ENCODE data around the gene MILR1.

DNA sequence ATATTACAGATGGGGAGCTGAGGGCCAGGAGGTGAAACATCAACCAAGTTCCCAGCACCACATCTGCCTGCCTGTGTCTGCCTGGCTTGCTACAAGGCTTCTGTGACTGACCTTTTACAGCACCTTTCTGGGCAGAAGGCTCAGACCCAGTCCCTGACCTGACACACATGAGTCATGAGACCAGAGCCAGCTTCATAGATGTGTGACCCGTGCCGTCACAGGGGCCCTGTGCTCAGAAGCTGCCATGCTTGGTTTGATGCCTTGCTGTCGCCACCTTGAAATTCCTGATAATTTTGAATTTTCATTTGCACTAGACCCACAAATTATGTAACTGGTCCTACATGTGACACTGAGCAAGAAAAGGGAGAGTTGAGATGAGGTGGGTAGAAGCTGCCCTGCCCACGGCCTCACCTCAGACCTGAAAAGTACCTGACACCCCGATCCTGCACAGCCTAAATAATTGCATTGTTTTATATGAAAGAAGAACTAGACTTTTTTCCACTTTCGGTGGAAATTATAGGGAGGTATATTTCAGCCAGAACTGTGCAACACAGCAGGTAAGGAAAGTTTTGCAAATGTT, 44.9 kb upstream of the MILR1 start:
- TF ChIP-seq, protein P1, sequence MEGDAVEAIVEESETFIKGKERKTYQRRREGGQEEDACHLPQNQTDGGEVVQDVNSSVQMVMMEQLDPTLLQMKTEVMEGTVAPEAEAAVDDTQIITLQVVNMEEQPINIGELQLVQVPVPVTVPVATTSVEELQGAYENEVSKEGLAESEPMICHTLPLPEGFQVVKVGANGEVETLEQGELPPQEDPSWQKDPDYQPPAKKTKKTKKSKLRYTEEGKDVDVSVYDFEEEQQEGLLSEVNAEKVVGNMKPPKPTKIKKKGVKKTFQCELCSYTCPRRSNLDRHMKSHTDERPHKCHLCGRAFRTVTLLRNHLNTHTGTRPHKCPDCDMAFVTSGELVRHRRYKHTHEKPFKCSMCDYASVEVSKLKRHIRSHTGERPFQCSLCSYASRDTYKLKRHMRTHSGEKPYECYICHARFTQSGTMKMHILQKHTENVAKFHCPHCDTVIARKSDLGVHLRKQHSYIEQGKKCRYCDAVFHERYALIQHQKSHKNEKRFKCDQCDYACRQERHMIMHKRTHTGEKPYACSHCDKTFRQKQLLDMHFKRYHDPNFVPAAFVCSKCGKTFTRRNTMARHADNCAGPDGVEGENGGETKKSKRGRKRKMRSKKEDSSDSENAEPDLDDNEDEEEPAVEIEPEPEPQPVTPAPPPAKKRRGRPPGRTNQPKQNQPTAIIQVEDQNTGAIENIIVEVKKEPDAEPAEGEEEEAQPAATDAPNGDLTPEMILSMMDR (IDR thresholded peaks at IDR 0.05): no peak
- TF ChIP-seq ZFX (IDR thresholded peaks at IDR 0.05; ENCODE audit: borderline replicate concordance): no peak
